PC-3 (cell line): ENCODE measurements around the gene MGAT4B. TPM values are rescaled to one million over a fixed set of nuclear protein-coding genes. Genes with fewer than 3 reads are reported as not detected.

Source experiments
- ATAC-seq: fragments of 200-7000 bp; cut with Tn5 transposase; 2 replicates; pipeline ENCODE4 v1.9.1; 2020; ENCODE audit warnings: mild to moderate bottlenecking, moderate library complexity
- BruUV-seq: library from RNA; stranded (reverse); fragments of 400-500 nt; replicated peaks from 2 replicates; lab custom pipeline; 2021; lab: Mats Ljungman, UMichigan
- CTCF ChIA-PET: fragments of 300-600 bp; sonication (Branson Sonifier 250); formaldehyde crosslinking; loops from one replicate; lab custom pipeline; 2022; ENCODE audit warnings: antibody characterized with exemption; lab: Charles Lee
- POLR2A ChIA-PET: fragments of 300-600 bp; sonication (Branson Sonifier 250); formaldehyde crosslinking; loops from one replicate; lab custom pipeline; 2022; ENCODE audit warnings: antibody characterized with exemption; ENCODE audit not compliant: unreplicated experiment; lab: Charles Lee
- DNase-seq: peaks from one replicate; pipeline ENCODE4 v3.0.0-alpha.2; 2015
- H2AFZ ChIP-seq: fragments of 300-600 bp; sonication (generic); 2 replicates; pipeline ENCODE4 v1.6.0; 2016; ENCODE audit warnings: antibody characterized with exemption, low read length
- H3F3A ChIP-seq: fragments of 300-600 bp; sonication (generic); one replicate; pipeline ENCODE4 v1.6.0; 2017; ENCODE audit warnings: antibody characterized with exemption, low read length, control low read depth, mild to moderate bottlenecking; ENCODE audit not compliant: unreplicated experiment
- H3K27ac ChIP-seq: fragments of 300-600 bp; sonication (generic); 2 replicates; pipeline ENCODE4 v1.5.1; 2016; ENCODE audit warnings: mild to moderate bottlenecking, low read length
- H3K27me3 ChIP-seq: fragments of 300-600 bp; sonication (generic); 2 replicates; pipeline ENCODE4 v1.6.1; 2016; ENCODE audit warnings: low read length, mixed read lengths
- H3K36me3 ChIP-seq: fragments of 300-600 bp; sonication (generic); 2 replicates; pipeline ENCODE4 v1.6.1; 2016; ENCODE audit warnings: low read depth, mixed run types, low read length, mixed read lengths
- H3K4me1 ChIP-seq: fragments of 300-600 bp; sonication (generic); 2 replicates; pipeline ENCODE4 v1.5.1; 2016; ENCODE audit warnings: low read length; ENCODE audit not compliant: insufficient read depth
- H3K4me2 ChIP-seq: fragments of 300-600 bp; sonication (generic); 2 replicates; pipeline ENCODE4 v1.6.0; 2016; ENCODE audit warnings: low read length
- H3K4me3 ChIP-seq: fragments of 300-600 bp; sonication (generic); 2 replicates; pipeline ENCODE4 v1.5.1; 2016; ENCODE audit warnings: mild to moderate bottlenecking, low read length, mixed read lengths
- H3K79me2 ChIP-seq: fragments of 300-600 bp; sonication (generic); 2 replicates; pipeline ENCODE4 v1.6.1; 2017; ENCODE audit warnings: low read length, mixed read lengths
- H3K9ac ChIP-seq: fragments of 300-600 bp; sonication (generic); 2 replicates; pipeline ENCODE4 v1.6.0; 2016; ENCODE audit warnings: mild to moderate bottlenecking, low read length
- H3K9me2 ChIP-seq: fragments of 300-600 bp; sonication (generic); replicated peaks from 2 replicates; pipeline ENCODE4 v1.6.1; 2016; ENCODE audit warnings: mixed run types, low read length, mixed read lengths
- H3K9me3 ChIP-seq: fragments of 300-600 bp; sonication (generic); 2 replicates; pipeline ENCODE4 v1.6.1; 2016; ENCODE audit warnings: low read length, mixed read lengths
- H4K20me1 ChIP-seq: fragments of 300-600 bp; sonication (generic); 2 replicates; pipeline ENCODE4 v1.6.1; 2016; ENCODE audit warnings: low read length, mixed read lengths
- CTCF ChIP-seq: fragments of 300-600 bp; sonication (generic); conservative IDR thresholded peaks from 2 replicates; pipeline ENCODE4 v1.5.1; 2017; ENCODE audit warnings: antibody characterized with exemption, low read depth, mild to moderate bottlenecking, low read length
- EZH2 ChIP-seq: fragments of 300-600 bp; sonication (generic); IDR thresholded peaks from one replicate; pipeline ENCODE4 v1.6.1; 2017; ENCODE audit warnings: antibody characterized with exemption, mild to moderate bottlenecking, low read length; ENCODE audit not compliant: unreplicated experiment
- EZH2phosphoT487 ChIP-seq: fragments of 300-600 bp; sonication (generic); IDR thresholded peaks from 2 replicates; pipeline ENCODE4 v1.6.1; 2018; ENCODE audit warnings: mild to moderate bottlenecking, antibody characterized with exemption, low read length, borderline replicate concordance
- intact Hi-C: fragments of 100-400 bp; cut with micrococcal nuclease; formaldehyde crosslinking; loops from 2 replicates; pipeline ENCODE4 v1.9.0; 2023
- total RNA-seq: library from RNA; depleted of rRNA; stranded (reverse); fragments of >200 nt; gene quantifications from 2 replicates; pipeline ENCODE4 v1.2.3, GENCODE V29; 2014

MGAT4B gene
- total RNA-seq, 1 experiment from 2014 or later = 88.9 TPM

DNA sequence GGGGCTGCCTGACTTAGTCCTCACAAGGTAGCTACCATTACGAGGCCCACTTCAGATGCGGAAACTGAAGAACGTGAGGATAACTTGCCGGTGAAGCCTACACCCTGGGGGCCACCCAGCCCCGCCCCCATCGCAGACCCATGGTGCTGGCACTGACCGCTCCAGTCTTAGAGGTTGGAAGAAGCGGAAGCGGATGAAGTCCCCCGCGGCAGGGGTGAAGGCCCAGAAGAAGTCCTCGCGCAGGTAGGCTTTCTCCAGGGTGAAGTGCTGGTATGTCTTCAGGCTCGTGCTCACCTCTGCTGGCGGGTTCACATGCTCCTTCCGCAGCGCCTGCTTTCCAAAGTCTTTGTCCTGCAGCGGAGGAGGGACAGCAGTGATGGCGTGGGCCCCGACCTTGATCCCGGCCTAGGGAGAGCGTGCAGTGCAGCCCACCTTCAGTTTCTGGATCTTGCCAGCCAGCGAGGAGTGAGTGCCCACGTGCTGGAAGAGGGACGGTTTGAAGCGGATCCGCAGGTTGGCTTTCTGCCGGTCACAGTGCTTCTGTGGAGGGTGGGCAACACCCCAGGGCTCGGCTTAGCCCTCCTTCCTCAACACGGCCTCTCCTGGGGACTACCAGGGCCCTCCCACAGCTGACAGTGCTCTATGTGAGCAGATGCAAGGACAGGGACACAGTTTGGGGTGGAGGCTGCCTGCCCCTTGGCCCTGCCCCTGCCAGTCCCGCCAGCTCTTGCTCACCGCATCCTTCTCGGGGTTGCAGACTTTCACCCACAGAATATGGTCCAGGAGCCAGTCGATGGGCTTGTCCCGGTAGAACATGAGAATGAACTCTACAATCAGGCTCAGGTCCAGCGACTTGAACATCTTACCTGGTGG, 7.7 kb downstream of the MGAT4B start:
- TSS peak; percentile 19 for BruUV-seq
- no peak overlapping the region for H3K9ac ChIP-seq
- TF ChIP-seq CTCF = no peak
- TF ChIP-seq EZH2phosphoT487 = no peak
- no peak for TF ChIP-seq EZH2
- POLR2A ChIA-PET = no interaction called here
- no peaks in the 10 kb centered on the region for H3K27me3 ChIP-seq
- intact Hi-C loops = no loop called here
- no peaks in the 10 kb centered on the region for H3F3A ChIP-seq
- no peaks in the 10 kb centered on the region for H3K9me3 ChIP-seq
- ATAC-seq = no peak
- no peak overlapping the region for H3K4me3 ChIP-seq
- no peaks in the 10 kb centered on the region; the same call in 1 of the 2 replicates for H4K20me1 ChIP-seq
- no peaks in the 10 kb centered on the region for H3K36me3 ChIP-seq
- H3K27ac ChIP-seq = no peak overlapping the region
- no peak for DNase-seq
- H3K4me1 ChIP-seq = peaks cover 26% of the 10 kb centered on the region
- H2AFZ ChIP-seq = no peak overlapping the region
- no peaks in the 10 kb centered on the region for H3K9me2 ChIP-seq
- no peak overlapping the region for H3K4me2 ChIP-seq
- CTCF ChIA-PET = no interaction called here
- peaks cover 21% of the 10 kb centered on the region for H3K79me2 ChIP-seq

GRCh38 chr5:179798144-179798770, 8.4 kb downstream of the MGAT4B start:
- Histone ChIP-seq H3K9me3 (no peaks in the 10 kb centered on the region), H3F3A (no peaks in the 10 kb centered on the region), H3K9me2 (no peaks in the 10 kb centered on the region), H3K36me3 (no peaks in the 10 kb centered on the region), H3K4me2 (no peak overlapping the region), H4K20me1 (no peaks in the 10 kb centered on the region; the same call in 1 of the 2 replicates), H3K79me2 (peaks cover 14% of the 10 kb centered on the region), H3K27ac (no peak overlapping the region), H2AFZ (no peak overlapping the region), H3K4me1 (peaks cover 20% of the 10 kb centered on the region), H3K4me3 (no peak overlapping the region), H3K27me3 (no peaks in the 10 kb centered on the region), H3K9ac (no peak overlapping the region)
- DNase-seq (no peak), ATAC-seq (no peak)
- ChIA-PET POLR2A (no interaction called here), CTCF (no interaction called here)
- TF ChIP-seq EZH2 = no peak
- BruUV-seq = no TSS peak
- intact Hi-C loops = no loop called here

DNA sequence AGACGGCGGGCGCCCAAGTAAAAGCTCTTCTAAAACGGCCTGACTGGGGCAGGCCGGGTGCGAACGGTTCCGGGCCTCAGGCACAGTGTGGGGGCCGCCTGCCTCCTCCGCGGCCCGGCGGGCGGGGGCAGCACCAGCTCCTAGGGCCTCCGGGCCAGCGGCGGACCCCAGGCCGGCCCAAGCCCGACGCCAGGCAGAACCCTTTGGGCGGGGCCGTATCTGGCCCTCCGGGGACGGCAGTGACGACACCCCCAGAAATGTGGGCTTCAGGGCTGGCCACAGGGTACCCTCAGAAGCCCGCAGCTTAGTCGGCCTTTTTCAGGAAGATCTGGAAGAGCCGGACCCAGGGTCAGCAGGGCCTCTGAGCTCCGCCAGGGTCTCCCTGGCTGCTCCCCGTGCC, 8.9 kb downstream of the MGAT4B start:
- DNase-seq (no peak), ATAC-seq (no peak)
- Histone ChIP-seq H2AFZ (no peak overlapping the region), H3K9me2 (no peaks in the 10 kb centered on the region), H3K9me3 (no peaks in the 10 kb centered on the region), H3K36me3 (no peaks in the 10 kb centered on the region), H3K4me2 (no peak overlapping the region), H3K4me3 (no peak overlapping the region), H3K4me1 (peaks cover 15% of the 10 kb centered on the region), H4K20me1 (no peaks in the 10 kb centered on the region; the same call in 1 of the 2 replicates), H3K27ac (no peak overlapping the region), H3K79me2 (peaks cover 9% of the 10 kb centered on the region), H3F3A (no peaks in the 10 kb centered on the region), H3K9ac (no peak overlapping the region), H3K27me3 (no peaks in the 10 kb centered on the region)
- TF ChIP-seq CTCF = no peak
- BruUV-seq = no TSS peak
- ChIA-PET CTCF (no interaction called here), POLR2A (no interaction called here)
- intact Hi-C loops = no loop called here
